ENCODE data around the gene EHMT1.

The EHMT1 gene

DNA sequence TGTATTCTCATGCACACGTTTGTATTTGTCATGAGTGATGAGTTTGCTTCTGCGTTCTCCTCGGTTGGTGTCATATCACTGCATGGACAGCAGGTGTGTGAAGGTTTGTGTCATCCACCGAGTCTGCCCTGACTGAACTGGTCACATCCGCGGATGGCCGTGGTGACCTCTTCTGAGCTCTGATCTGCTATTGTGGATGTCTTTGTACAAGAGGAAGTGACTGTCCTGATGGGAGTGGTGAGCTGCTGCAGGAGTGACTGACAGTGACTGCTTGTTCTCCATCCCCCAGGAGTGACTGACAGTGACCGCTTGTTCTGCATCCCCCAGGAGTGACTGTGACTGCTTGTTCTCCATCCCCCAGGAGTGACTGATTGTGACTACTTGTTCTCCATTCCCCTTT is 69.9 kb downstream of the EHMT1 start:
- H3K4me3 ChIP-seq (ENCODE audit: low read depth, low read length) = no peak overlapping the region
- TF ChIP-seq, protein P1, sequence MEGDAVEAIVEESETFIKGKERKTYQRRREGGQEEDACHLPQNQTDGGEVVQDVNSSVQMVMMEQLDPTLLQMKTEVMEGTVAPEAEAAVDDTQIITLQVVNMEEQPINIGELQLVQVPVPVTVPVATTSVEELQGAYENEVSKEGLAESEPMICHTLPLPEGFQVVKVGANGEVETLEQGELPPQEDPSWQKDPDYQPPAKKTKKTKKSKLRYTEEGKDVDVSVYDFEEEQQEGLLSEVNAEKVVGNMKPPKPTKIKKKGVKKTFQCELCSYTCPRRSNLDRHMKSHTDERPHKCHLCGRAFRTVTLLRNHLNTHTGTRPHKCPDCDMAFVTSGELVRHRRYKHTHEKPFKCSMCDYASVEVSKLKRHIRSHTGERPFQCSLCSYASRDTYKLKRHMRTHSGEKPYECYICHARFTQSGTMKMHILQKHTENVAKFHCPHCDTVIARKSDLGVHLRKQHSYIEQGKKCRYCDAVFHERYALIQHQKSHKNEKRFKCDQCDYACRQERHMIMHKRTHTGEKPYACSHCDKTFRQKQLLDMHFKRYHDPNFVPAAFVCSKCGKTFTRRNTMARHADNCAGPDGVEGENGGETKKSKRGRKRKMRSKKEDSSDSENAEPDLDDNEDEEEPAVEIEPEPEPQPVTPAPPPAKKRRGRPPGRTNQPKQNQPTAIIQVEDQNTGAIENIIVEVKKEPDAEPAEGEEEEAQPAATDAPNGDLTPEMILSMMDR (IDR thresholded peaks at IDR 0.05; ENCODE audit: borderline replicate concordance, insufficient read depth, low read depth, low read length) = no peak

DNA sequence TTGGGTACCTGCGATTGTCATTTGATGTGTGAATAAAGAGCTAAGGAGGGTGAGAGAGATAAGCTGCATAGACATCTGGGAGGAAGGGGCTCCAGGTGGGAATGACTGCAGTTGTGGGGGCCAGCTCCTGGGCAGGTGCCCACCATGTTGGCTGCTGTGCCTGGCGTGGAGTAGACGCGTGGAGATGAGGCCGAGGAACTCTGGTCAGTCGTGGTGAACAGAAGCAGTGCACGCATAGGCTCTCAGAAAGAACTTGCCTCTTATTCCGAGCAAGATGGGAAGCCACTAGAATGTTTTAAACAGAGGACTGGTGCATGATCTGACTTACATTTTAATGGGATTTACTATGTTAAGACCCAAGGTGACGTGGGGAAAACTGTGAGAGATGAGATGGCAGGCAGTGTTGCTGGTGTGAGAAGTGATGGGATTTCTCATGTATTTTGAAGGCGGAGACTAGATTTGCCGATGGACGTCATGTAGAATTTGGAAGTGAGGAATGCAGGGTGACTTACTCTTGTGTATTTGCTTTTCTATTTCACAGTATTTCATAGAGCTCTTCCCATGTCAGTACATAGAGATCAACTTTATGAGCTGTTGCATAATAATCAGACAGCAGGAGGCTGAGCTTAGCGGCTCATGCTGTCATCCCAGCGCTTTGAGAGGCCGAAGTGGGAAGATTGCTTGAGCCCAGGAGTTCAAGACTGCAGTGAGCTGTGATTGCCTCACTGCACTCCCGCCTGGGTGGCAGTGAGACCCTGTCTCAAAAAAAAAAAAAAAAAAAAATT is 71.1 kb downstream of the EHMT1 start:
- H3K4me3 ChIP-seq (ENCODE audit: low read depth, low read length) = no peak overlapping the region
- TF ChIP-seq, protein P1 (IDR thresholded peaks at IDR 0.05; ENCODE audit: borderline replicate concordance, insufficient read depth, low read depth, low read length) = no peak

DNA sequence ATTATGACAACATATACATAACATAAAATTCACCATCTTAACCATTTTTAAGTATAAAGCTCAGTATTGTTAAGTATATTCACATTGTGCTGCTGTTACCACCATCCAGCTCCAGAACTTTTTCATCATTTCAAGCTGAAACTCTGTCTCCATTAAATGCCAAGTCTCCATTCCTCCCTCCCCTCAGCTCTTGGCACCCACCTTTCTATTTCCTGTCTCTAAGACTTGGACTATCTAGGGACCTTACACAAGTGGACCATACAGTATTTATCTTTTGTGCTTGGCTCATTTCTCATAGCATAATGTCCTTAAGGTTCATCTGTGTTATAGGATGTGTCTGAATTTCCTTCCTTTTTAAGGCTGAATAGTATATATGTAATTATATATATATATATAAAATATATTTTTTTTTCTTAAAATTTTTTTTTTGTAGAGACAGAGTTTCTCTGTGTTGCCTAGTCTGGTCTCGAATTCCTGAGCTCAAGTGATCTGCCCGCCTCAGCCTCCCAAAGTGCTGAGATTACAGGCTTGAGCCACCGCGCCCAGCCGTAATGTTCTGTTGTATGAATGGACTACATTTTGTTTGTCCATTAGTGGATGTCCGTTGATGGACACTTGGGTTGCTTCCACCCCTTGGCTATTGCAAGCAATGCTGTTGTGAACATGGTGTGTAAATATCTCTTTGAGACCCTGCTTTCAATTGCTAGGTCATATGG is 72.3 kb downstream of the EHMT1 start:
- TF ChIP-seq, protein P1 (IDR thresholded peaks at IDR 0.05; ENCODE audit: borderline replicate concordance, insufficient read depth, low read depth, low read length) = no peak
- no peak overlapping the region for H3K4me3 ChIP-seq (ENCODE audit: low read depth, low read length)

DNA sequence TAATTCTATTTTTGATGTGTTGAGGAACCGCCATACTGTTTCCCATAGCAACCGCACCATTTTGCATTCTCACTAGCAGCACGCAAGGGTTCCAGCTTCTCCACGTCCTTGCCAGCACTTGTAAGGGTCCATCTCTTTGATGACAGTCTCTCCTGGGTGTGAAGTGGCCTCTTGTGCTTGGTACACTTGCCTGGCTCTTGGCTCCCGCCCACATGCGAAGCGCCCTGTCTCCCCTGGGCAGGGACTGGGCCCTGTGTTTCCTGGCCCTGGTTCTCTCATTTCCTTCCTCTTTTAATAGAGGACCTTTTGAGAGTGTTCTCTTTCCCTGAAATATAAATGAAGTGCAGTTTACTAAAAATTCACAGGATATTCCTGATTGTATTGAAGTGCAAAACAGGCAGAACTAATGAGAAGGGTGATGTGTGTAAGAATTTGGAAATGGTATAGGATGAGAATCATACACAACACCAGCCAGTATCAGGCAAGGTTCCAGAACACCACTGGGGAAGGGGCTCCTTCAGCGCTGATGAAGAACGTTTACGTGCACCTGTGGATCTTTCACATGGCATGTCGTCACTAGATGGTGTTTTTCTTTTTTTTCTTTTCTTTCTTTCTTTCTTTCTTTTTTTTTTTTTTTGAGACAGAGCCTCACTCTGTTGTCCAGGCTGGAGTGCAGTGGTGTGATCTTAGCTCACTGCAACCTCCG is 73.0 kb downstream of the EHMT1 start:
- TF ChIP-seq, protein P1 (IDR thresholded peaks at IDR 0.05; ENCODE audit: borderline replicate concordance, insufficient read depth, low read depth, low read length) = no peak

DNA sequence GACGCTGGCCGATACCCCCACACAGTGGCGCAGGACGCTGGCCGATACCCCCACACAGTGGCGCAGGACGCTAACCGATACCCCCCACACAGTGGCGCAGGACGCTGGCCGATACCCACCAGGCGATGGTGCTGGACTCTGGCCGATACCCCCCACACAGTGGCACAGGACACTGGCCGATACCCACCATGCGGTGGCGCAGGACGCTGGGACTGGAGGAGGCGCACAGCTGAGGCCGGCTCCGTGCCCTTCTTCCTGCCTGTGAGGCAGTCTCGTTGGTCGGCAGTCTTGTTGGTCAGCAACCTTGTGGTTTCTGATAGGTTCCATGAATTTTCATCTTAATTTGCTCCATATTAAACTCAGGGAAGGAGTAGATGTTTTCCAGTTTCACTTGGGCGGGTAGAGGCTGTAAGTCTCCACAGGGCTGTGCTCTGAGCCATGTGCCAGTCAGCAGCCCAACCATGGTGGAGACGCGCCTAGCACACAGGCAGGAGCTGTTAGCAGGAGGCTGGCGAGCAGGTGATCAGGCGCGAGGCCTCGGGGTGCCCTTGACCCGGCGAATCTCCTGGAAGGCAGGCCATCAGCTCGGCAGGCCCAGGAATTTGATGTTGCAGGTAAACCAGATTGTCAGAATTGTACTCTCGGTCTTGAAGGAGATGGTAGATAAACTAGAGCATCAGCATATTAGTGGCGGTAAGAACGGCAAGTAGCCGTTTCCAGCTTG is 75.6 kb downstream of the EHMT1 start:
- TF ChIP-seq, protein P1 (IDR thresholded peaks at IDR 0.05; ENCODE audit: borderline replicate concordance, insufficient read depth, low read depth, low read length) = no peak
- no peak overlapping the region for H3K4me3 ChIP-seq (ENCODE audit: low read depth, low read length)

More for the DNA sequence above, 73.0 kb downstream of the EHMT1 start:
- H3K4me3 ChIP-seq (ENCODE audit: low read depth, low read length) = no peak overlapping the region

DNA sequence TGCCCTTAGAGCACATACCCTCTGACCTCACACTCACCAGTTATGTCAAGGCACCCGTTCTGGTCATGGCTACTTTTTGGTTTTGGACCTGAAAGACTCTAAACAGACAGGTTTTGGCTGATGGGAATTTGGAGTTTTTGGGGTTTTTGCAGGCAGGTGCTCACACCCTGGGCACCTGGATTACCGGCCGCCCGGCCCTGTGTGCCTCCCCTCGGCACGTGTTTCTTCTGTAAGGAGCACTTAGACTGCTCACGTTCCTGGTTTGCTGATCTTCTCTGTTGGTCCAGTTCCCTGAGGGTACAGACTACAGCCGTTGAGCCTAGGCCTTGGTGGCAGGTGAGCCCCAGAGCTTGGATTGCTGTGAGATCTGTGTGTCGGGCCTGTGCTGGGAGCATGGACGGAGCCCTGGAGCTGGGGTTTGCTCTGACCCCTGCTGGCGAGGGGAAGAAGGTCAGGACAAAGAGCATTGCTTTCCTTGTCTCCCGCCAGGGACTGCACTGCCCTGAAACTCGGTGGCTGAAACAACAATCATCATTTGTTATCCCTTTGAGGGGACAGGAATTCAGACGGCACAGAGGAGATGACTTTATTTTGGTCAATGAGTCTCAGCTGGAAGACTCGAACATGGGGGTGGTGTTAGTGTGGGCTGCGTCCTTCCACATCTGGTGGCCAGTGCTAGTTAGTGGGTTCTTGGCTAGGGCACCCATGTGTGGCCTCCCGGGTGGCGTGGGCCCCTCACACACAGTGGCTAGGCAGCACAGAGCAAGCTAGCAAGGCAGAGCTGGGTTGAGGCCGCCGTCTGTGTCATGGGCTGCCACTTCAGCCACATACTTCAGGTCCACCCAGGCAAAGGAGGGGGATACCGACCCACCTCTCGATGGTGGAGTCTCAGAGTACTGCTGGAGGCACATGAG is 76.4 kb downstream of the EHMT1 start:
- H3K4me3 ChIP-seq (ENCODE audit: low read depth, low read length) = no peak overlapping the region

More for the DNA sequence above, 76.4 kb downstream of the EHMT1 start:
- TF ChIP-seq, protein P1 (IDR thresholded peaks at IDR 0.05; ENCODE audit: borderline replicate concordance, insufficient read depth, low read depth, low read length) = peak; percentile 75

Data from GM12875 (cell line).